Mesendoderm (in vitro differentiated cells): Measurements from ENCODE around the gene FBXO45.
"Not testable (repeated sequence)": the region's sequence is repeated elsewhere in the genome, so short reads cannot be mapped to it uniquely, and the experiment has no call there.

ENCODE experiments used
- DNase-seq: peaks from one replicate; pipeline ENCODE4 v3.0.0; 2013
- H2AK5ac ChIP-seq: 2 replicates; pipeline ENCODE4 v1.6.1; 2013; ENCODE audit warnings: low read length, inconsistent platforms
- H2BK120ac ChIP-seq: 2 replicates; pipeline ENCODE4 v1.6.1; 2013; ENCODE audit warnings: low read depth, mild to moderate bottlenecking, low read length, moderate library complexity, mixed read lengths
- H2BK15ac ChIP-seq: replicated peaks from 2 replicates; pipeline ENCODE4 v1.6.1; 2013; ENCODE audit warnings: low read depth, mild to moderate bottlenecking, moderate library complexity
- H2BK5ac ChIP-seq: 2 replicates; pipeline ENCODE4 v1.6.1; 2013; ENCODE audit warnings: low read length, inconsistent platforms
- H3K18ac ChIP-seq: 2 replicates; pipeline ENCODE4 v1.6.1; 2013; ENCODE audit warnings: mild to moderate bottlenecking, low read length, mixed read lengths
- H3K23ac ChIP-seq: one replicate; pipeline ENCODE4 v1.6.1; 2013; ENCODE audit warnings: low read length
- H3K27ac ChIP-seq: 2 replicates; pipeline ENCODE4 v1.5.1; 2013; ENCODE audit warnings: low read depth, mild to moderate bottlenecking, inconsistent platforms, low read length, moderate library complexity
- H3K27me3 ChIP-seq: 2 replicates; pipeline ENCODE4 v1.6.1; 2013; ENCODE audit warnings: low read length, control low read depth, mild to moderate bottlenecking, inconsistent platforms; ENCODE audit not compliant: insufficient read depth, poor library complexity
- H3K36me3 ChIP-seq: 2 replicates; pipeline ENCODE4 v1.6.1; 2013; ENCODE audit warnings: low read length, inconsistent platforms; ENCODE audit not compliant: control insufficient read depth, insufficient read depth
- H3K4ac ChIP-seq: one replicate; pipeline ENCODE4 v1.6.1; 2013; ENCODE audit warnings: low read depth, mild to moderate bottlenecking, low read length, moderate library complexity
- H3K4me1 ChIP-seq: 2 replicates; pipeline ENCODE4 v1.6.1; 2013; ENCODE audit warnings: low read depth, low read length, inconsistent platforms; ENCODE audit not compliant: control insufficient read depth
- H3K4me2 ChIP-seq: 2 replicates; pipeline ENCODE4 v1.6.1; 2013; ENCODE audit warnings: low read length
- H3K4me3 ChIP-seq: 2 replicates; pipeline ENCODE4 v1.5.1; 2013; ENCODE audit warnings: mild to moderate bottlenecking, low read length
- H3K56ac ChIP-seq: one replicate; pipeline ENCODE4 v1.6.1; 2013; ENCODE audit warnings: low read length
- H3K79me1 ChIP-seq: 2 replicates; pipeline ENCODE4 v1.6.1; 2013; ENCODE audit warnings: low read length, inconsistent platforms
- H3K79me2 ChIP-seq: 2 replicates; pipeline ENCODE4 v1.6.1; 2013; ENCODE audit warnings: mild to moderate bottlenecking, low read length; ENCODE audit not compliant: control insufficient read depth, insufficient read depth
- H3K9ac ChIP-seq: 2 replicates; pipeline ENCODE4 v1.6.1; 2013; ENCODE audit warnings: low read length, inconsistent platforms
- H4K5ac ChIP-seq: one replicate; pipeline ENCODE4 v1.6.1; 2013; ENCODE audit warnings: low read length
- H4K8ac ChIP-seq: one replicate; pipeline ENCODE4 v1.6.1; 2013; ENCODE audit warnings: low read depth, mild to moderate bottlenecking, control low read depth, low read length, moderate library complexity
- WGBS: extraction: QIAGEN DNeasy Blood & Tissue Kit; methylation state at CpG from one replicate; pipeline ENCODE4 v1.1.7; 2013; ENCODE audit warnings: low lambda C conversion rate, missing lambda C conversion rate; ENCODE audit not compliant: insufficient coverage; ENCODE audit errors: extremely low coverage; 5-methylcytosine and 5-hydroxymethylcytosine counted together

The FBXO45 gene

DNA sequence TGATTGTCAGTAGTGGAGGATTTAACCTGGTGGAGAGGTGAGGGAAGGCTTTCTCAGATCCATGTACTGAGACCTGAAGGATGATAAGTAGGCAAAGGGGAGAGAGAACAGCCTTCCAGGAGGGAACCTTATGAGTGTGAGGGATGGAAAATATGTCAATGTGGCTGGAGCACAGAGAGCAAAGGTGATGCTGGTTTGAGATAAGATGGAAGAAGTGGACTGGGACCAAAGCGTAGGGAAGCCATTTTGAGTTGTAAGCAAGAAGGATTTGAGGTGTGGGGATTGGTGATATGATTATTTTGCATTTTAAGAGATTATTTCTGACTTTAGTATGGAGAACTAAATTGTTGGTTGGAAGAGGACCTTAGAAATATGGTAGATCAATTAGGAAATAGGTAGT lies 3.9 kb downstream of the FBXO45 start:
- Histone ChIP-seq H2AK5ac (no peak overlapping the region), H3K79me2 (peaks cover 31% of the 10 kb centered on the region), H3K18ac (no peak overlapping the region), H3K27ac (no peak overlapping the region), H3K23ac (no peak overlapping the region), H3K27me3 (no peaks in the 10 kb centered on the region), H3K56ac (no peak overlapping the region), H4K8ac (no peak overlapping the region), H3K4ac (no peak overlapping the region), H2BK120ac (no peak overlapping the region), H3K36me3 (no peaks in the 10 kb centered on the region), H4K5ac (no peak overlapping the region), H2BK5ac (no peak overlapping the region), H2BK15ac (no peak overlapping the region), H3K4me3 (no peak overlapping the region), H3K9ac (no peak overlapping the region), H3K79me1 (peaks cover 24% of the 10 kb centered on the region), H3K4me1 (peaks cover 4% of the 10 kb centered on the region), H3K4me2 (no peak overlapping the region)
- WGBS: 100% methylated on average over 1 of the region's 1 CpG
- DNase-seq: no peak

- Histone ChIP-seq H2BK5ac (no peak overlapping the region), H3K79me2 (no peaks in the 10 kb centered on the region), H2BK120ac (no peak overlapping the region), H3K4me2 (no peak overlapping the region), H3K9ac (no peak overlapping the region), H3K4me3 (no peak overlapping the region), H3K56ac (no peak overlapping the region), H3K23ac (no peak overlapping the region), H3K36me3 (no peaks in the 10 kb centered on the region), H4K8ac (no peak overlapping the region), H3K79me1 (no peaks in the 10 kb centered on the region), H3K4ac (no peak overlapping the region), H3K4me1 (no peaks in the 10 kb centered on the region), H3K27ac (no peak overlapping the region), H2BK15ac (no peak overlapping the region), H3K27me3 (no peaks in the 10 kb centered on the region), H3K18ac (no peak overlapping the region), H4K5ac (no peak overlapping the region), H2AK5ac (no peak overlapping the region)
- no peak for DNase-seq
- WGBS: no CpG with 5 or more reads among the region's 3 CpGs
These were observed 16.7 kb downstream of the FBXO45 start for GRCh38 chr3:196585044-196585757.

- no peaks in the 10 kb centered on the region for H3K27me3 ChIP-seq
- no peak overlapping the region for H3K4me2 ChIP-seq
- no peak overlapping the region for H3K23ac ChIP-seq
- no peak overlapping the region for H3K9ac ChIP-seq
- no peak overlapping the region for H2AK5ac ChIP-seq
- H4K5ac ChIP-seq: no peak overlapping the region
- no peaks in the 10 kb centered on the region for H3K36me3 ChIP-seq
- no peak overlapping the region for H3K4me3 ChIP-seq
- no peak overlapping the region for H3K56ac ChIP-seq
- no peak overlapping the region for H2BK15ac ChIP-seq
- H3K27ac ChIP-seq: no peak overlapping the region
- no peak overlapping the region for H2BK120ac ChIP-seq
- H3K18ac ChIP-seq: no peak overlapping the region
- no peaks in the 10 kb centered on the region for H3K4me1 ChIP-seq
- no peaks in the 10 kb centered on the region for H3K79me2 ChIP-seq
- DNase-seq: no peak
- no CpG with 5 or more reads among the region's 5 CpGs for WGBS
- H4K8ac ChIP-seq: no peak overlapping the region
- H3K4ac ChIP-seq: no peak overlapping the region
- H3K79me1 ChIP-seq: no peaks in the 10 kb centered on the region
- no peak overlapping the region for H2BK5ac ChIP-seq
These were observed 21.8 kb downstream of the FBXO45 start for GRCh38 chr3:196590279-196590678.

GRCh38 chr3:196596355-196596754 lies 27.9 kb downstream of the FBXO45 start:
- H3K4ac ChIP-seq: no peak overlapping the region
- H3K4me2 ChIP-seq: no peak overlapping the region
- no peak overlapping the region for H2BK120ac ChIP-seq
- H3K79me2 ChIP-seq: no peaks in the 10 kb centered on the region
- no peak for DNase-seq
- H3K9ac ChIP-seq: no peak overlapping the region
- no peak overlapping the region for H4K8ac ChIP-seq
- WGBS: no CpG with 5 or more reads among the region's 5 CpGs
- no peaks in the 10 kb centered on the region for H3K79me1 ChIP-seq
- H2BK5ac ChIP-seq: no peak overlapping the region
- no peaks in the 10 kb centered on the region for H3K4me1 ChIP-seq
- no peak overlapping the region for H2AK5ac ChIP-seq
- H3K18ac ChIP-seq: no peak overlapping the region
- no peak overlapping the region for H4K5ac ChIP-seq
- no peaks in the 10 kb centered on the region for H3K27me3 ChIP-seq
- H3K56ac ChIP-seq: no peak overlapping the region
- no peak overlapping the region for H3K4me3 ChIP-seq
- H3K36me3 ChIP-seq: no peaks in the 10 kb centered on the region
- no peak overlapping the region for H3K27ac ChIP-seq
- no peak overlapping the region for H3K23ac ChIP-seq
- H2BK15ac ChIP-seq: no peak overlapping the region

DNA sequence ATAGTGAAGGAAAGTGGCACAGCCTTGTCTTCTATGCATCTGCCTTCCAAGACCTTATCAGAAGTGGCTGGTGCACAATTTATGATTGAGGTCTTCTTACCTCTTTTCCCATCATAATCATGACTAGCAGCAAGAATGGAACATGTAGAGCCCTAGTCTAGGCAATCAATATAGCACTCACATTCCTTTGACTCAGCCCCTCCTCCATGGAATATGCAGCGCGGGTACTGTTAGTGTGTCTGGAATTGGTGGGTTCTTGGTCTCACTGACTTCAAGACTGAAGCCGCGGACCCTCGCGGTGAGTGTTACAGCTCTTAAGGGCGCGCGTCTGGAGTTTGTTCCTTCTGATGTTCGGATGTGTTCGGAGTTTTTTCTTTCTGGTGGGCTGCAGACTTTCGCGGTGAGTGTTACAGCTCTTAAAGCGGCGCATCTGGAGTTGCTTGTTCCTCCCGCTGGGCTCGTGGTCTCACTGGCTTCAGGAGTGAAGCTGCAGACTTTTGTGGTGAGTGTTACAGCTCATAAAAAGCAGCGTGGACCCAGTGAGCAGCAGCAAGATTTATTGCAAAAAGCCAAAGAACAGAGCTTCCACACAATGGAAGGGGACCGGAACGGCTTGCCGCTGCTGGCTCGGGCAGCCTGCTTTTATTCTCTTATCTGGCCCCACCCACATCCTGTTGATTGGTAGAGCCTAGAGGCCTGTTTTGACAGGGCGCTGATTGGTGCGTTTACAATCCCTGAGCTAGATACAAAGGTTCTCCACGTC lies 29.7 kb downstream of the FBXO45 start:
- H3K4ac ChIP-seq, H2BK15ac ChIP-seq, H3K56ac ChIP-seq, H4K8ac ChIP-seq, H4K5ac ChIP-seq, H3K18ac ChIP-seq, H2BK120ac ChIP-seq, H3K79me1 ChIP-seq, H2AK5ac ChIP-seq, H3K79me2 ChIP-seq, H3K27ac ChIP-seq, H3K36me3 ChIP-seq, H3K4me2 ChIP-seq, H3K9ac ChIP-seq, DNase-seq, H3K23ac ChIP-seq, H2BK5ac ChIP-seq, H3K4me1 ChIP-seq, H3K4me3 ChIP-seq, H3K27me3 ChIP-seq: not testable (repeated sequence)
- WGBS: no CpG with 5 or more reads among the region's 25 CpGs
